GM18861 (cell line): ENCODE results near the gene SCN2B.

ENCODE experiments used
- ATAC-seq: cut with Tn5 transposase; IDR thresholded peaks from one replicate; pipeline ENCODE4 v1.9.1; 2021; ENCODE audit not compliant: unreplicated experiment

SCN2B gene

GRCh38 chr11:118175031-118175992 is 1.1 kb downstream of the SCN2B start:
- ATAC-seq: no peak

GRCh38 chr11:118174006-118174567 is 2.4 kb downstream of the SCN2B start:
- no peak for ATAC-seq

- no peak for ATAC-seq
Measured at GRCh38 chr11:118172356-118172755, 4.1 kb downstream of the SCN2B start.

GRCh38 chr11:118171269-118172062 is 5.0 kb downstream of the SCN2B start:
- ATAC-seq: no peak

GRCh38 chr11:118170882-118171268 is 5.6 kb downstream of the SCN2B start:
- ATAC-seq: no peak

- no peak for ATAC-seq
Measured at GRCh38 chr11:118170231-118170630, 6.2 kb downstream of the SCN2B start.

GRCh38 chr11:118169300-118170140 is 6.9 kb downstream of the SCN2B start:
- no peak for ATAC-seq

- ATAC-seq: no peak
Measured at GRCh38 chr11:118168751-118169150, 7.7 kb downstream of the SCN2B start.

GRCh38 chr11:118168316-118168715 is 8.1 kb downstream of the SCN2B start:
- no peak for ATAC-seq

GRCh38 chr11:118167906-118168305 is 8.5 kb downstream of the SCN2B start:
- ATAC-seq: no peak

GRCh38 chr11:118167253-118167652 is 9.2 kb downstream of the SCN2B start:
- no peak for ATAC-seq

GRCh38 chr11:118166641-118167040 is 9.8 kb downstream of the SCN2B start:
- ATAC-seq: no peak

- ATAC-seq: no peak
Measured at GRCh38 chr11:118164885-118165284, 11.6 kb downstream of the SCN2B start.

- ATAC-seq: no peak
Measured at GRCh38 chr11:118163494-118163893, 12.9 kb downstream of the SCN2B start.

- no peak for ATAC-seq
Measured at GRCh38 chr11:118162846-118163245, 13.6 kb downstream of the SCN2B start.

GRCh38 chr11:118161786-118162185 is 14.7 kb downstream of the SCN2B start:
- no peak for ATAC-seq

GRCh38 chr11:118157186-118157895 is 19.1 kb downstream of the SCN2B start:
- ATAC-seq: no peak

GRCh38 chr11:118156531-118157185 is 19.8 kb downstream of the SCN2B start:
- ATAC-seq: no peak

GRCh38 chr11:118155776-118156530 is 20.5 kb downstream of the SCN2B start:
- ATAC-seq: no peak
